ENCODE measurements around the gene MROH2A.

DNA sequence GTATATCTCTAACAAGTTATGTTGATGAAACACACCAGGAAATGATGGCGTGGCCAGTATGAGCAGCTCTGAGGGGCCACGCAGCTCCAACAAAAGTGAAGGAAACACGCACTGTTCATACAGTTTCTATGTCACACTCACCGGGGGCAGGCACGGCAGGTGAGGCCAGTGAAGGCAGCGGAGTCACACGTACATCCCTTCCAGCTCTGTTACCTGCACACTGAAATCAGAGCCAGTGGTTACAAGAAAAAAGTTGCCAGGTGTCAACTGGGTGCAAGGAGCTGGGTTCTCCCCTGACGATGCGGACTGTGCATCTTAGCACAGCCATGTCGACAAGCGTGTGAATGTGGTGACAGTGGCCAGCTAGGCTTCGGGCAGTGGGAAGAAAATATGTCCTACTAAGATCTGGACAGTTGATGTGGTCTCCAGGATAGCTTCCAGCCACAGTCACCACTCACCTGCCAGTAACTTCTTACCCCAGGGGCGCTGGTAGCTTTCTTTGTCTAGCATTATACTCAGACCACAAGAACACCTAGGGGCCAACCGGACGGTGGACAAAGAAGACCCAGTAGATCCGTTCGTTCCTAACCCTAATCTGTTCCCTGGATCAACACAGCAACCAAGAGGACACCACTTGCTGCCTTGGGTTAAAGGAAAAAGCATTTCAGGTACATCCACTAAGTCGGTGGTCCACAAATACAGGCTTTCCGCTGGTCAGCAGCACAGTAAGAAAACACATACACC lies 66.1 kb downstream of the MROH2A start:
- TF ChIP-seq, protein P1, sequence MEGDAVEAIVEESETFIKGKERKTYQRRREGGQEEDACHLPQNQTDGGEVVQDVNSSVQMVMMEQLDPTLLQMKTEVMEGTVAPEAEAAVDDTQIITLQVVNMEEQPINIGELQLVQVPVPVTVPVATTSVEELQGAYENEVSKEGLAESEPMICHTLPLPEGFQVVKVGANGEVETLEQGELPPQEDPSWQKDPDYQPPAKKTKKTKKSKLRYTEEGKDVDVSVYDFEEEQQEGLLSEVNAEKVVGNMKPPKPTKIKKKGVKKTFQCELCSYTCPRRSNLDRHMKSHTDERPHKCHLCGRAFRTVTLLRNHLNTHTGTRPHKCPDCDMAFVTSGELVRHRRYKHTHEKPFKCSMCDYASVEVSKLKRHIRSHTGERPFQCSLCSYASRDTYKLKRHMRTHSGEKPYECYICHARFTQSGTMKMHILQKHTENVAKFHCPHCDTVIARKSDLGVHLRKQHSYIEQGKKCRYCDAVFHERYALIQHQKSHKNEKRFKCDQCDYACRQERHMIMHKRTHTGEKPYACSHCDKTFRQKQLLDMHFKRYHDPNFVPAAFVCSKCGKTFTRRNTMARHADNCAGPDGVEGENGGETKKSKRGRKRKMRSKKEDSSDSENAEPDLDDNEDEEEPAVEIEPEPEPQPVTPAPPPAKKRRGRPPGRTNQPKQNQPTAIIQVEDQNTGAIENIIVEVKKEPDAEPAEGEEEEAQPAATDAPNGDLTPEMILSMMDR (conservative IDR thresholded peaks at IDR 0.05; ENCODE audit: low read length), result no peak
- no peak for TF ChIP-seq EZH2phosphoT487 (IDR thresholded peaks at IDR 0.05; ENCODE audit: borderline replicate concordance)
